Neutrophil (primary cell): Measurements from ENCODE around the gene ARFGAP1.

Experiments used
- H3K27ac ChIP-seq: fragments of 200-600 bp; sonication (generic); 2 replicates; pipeline ENCODE4 v1.5.1; 2016; ENCODE audit warnings: mild to moderate bottlenecking, moderate library complexity
- H3K27me3 ChIP-seq: fragments of 200-600 bp; sonication (generic); 2 replicates; pipeline ENCODE4 v1.6.0; 2016; ENCODE audit warnings: mild to moderate bottlenecking
- H3K36me3 ChIP-seq: fragments of 200-600 bp; sonication (generic); 2 replicates; pipeline ENCODE4 v1.5.1; 2017
- H3K4me1 ChIP-seq, 2 experiments: fragments of 200-600 bp in 1 of 2; sonication (generic) in 1 of 2; 1 replicate in 1 of 2; 2 replicates in 1 of 2; pipeline versions ENCODE4 v1.5.1 to v1.6.1; 2013 to 2016; ENCODE audit warnings: low read depth in 1 of 2, low read length in 1 of 2, mild to moderate bottlenecking in 1 of 2, moderate library complexity in 1 of 2; ENCODE audit not compliant: control insufficient read depth in 1 of 2, insufficient read depth in 1 of 2
- H3K4me3 ChIP-seq, 2 experiments: fragments of 200-600 bp in 1 of 2; sonication (generic) in 1 of 2; 1 replicate in 1 of 2; 2 replicates in 1 of 2; pipeline ENCODE4 v1.5.1; 2013 to 2016; ENCODE audit warnings: low read depth in 1 of 2, low read length in 1 of 2, mild to moderate bottlenecking in 1 of 2, moderate library complexity in 1 of 2
- H3K9me3 ChIP-seq: fragments of 200-600 bp; sonication (generic); 2 replicates; pipeline ENCODE4 v1.5.1; 2016
- TF ChIP-seq, protein P1 (sequence below): fragments of 200-600 bp; sonication (generic); IDR thresholded peaks from 2 replicates; pipeline ENCODE4 v1.5.1; 2016; ENCODE audit warnings: antibody characterized with exemption

The ARFGAP1 gene

DNA sequence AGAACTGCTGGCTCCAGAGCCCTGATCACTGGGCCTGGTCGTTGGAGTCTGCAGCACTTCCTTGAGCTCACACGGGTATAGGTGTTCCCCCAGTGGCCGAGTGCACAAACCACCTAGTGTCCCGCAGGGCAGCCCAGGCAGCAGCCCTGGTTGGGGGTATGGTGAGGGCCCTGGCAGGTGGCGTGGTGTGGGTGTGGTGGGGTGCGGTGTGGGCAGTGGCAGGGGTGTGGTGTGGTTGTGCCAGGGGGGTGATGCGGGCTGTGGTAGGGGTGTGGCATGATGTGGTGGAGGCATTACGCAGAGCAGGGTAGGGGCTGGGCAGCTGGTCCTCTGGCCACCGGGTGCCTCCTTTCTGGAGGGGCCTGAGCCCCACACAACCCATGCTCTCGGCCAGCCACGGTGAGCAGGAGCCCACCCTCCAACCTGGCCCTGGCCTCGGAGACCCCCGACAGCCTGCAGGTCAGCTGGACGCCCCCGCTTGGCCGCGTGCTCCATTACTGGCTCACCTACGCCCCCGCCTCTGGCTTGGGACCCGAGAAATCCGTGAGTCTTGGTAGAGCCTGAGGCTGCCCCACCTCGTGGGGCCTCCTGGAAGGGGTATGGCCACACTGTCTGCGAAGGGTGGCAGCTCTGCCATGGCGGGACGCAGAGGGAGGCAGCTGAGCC lies 40.9 kb downstream of the ARFGAP1 start:
- no peak overlapping the region for H3K27ac ChIP-seq
- no peaks in the 10 kb centered on the region for H3K36me3 ChIP-seq
- H3K4me3 ChIP-seq: no peak overlapping the region
- H3K27me3 ChIP-seq: no peaks in the 10 kb centered on the region
- H3K9me3 ChIP-seq: no peaks in the 10 kb centered on the region
- no peaks in the 10 kb centered on the region for H3K4me1 ChIP-seq
- TF ChIP-seq, protein P1, sequence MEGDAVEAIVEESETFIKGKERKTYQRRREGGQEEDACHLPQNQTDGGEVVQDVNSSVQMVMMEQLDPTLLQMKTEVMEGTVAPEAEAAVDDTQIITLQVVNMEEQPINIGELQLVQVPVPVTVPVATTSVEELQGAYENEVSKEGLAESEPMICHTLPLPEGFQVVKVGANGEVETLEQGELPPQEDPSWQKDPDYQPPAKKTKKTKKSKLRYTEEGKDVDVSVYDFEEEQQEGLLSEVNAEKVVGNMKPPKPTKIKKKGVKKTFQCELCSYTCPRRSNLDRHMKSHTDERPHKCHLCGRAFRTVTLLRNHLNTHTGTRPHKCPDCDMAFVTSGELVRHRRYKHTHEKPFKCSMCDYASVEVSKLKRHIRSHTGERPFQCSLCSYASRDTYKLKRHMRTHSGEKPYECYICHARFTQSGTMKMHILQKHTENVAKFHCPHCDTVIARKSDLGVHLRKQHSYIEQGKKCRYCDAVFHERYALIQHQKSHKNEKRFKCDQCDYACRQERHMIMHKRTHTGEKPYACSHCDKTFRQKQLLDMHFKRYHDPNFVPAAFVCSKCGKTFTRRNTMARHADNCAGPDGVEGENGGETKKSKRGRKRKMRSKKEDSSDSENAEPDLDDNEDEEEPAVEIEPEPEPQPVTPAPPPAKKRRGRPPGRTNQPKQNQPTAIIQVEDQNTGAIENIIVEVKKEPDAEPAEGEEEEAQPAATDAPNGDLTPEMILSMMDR: no peak

DNA sequence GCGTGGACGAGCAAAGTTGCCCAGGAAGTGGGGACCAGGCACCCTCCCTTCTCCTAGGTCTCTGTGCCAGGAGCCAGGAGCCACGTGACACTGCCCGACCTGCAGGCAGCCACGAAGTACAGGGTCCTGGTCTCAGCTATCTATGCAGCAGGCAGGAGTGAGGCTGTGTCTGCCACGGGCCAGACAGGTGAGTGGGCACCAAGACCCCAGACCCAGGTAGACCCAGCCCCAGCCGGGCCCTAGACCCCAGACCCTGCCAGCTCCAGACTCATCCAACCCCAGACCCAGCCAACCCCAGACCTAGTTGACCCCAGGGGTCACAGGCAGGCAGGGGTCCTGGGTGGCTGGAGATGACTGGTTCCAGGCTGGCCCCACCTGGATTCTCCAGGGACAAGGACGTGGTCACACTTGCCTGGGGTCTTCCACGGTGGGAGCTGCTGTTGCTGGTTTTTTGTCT lies 41.4 kb downstream of the ARFGAP1 start:
- TF ChIP-seq, protein P1: no peak
- H3K9me3 ChIP-seq: no peaks in the 10 kb centered on the region
- H3K27me3 ChIP-seq: no peaks in the 10 kb centered on the region
- no peak overlapping the region for H3K4me3 ChIP-seq
- no peaks in the 10 kb centered on the region for H3K4me1 ChIP-seq
- no peaks in the 10 kb centered on the region for H3K36me3 ChIP-seq
- H3K27ac ChIP-seq: no peak overlapping the region

DNA sequence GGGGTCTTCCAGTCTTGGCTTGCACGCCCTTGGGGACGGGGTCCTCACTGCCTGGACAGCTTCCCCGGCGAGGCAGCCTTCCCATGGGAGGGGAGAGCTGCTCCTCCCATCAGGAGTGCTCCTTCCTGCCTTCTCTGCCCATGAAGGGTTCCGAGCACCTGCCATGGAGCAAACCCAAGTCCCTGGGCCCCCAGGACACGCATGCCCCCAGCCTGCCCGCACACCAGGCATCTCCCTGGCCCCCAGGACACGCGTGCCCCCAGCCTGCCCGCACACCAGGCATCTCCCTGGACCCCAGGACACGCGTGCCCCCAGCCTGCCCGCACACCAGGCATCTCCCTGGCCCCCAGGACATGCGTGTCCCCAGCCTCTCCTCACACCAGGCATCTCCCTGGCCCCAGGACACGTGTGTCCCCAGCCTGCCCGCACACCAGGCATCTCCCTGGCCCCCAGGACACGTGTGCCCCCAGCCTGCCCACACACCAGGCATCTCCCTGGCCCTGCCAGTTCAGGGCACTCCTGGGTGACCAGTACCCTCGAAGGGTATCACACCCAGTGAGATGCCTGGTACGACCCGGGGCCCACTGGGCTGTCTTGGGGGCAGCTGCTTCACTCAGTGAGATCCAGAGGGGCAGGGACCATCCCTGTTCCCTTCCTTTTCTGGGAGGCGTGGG lies 42.1 kb downstream of the ARFGAP1 start:
- Histone ChIP-seq H3K27ac (no peak overlapping the region), H3K36me3 (no peaks in the 10 kb centered on the region), H3K4me1 (no peaks in the 10 kb centered on the region), H3K9me3 (no peaks in the 10 kb centered on the region), H3K4me3 (no peak overlapping the region), H3K27me3 (no peaks in the 10 kb centered on the region)
- TF ChIP-seq, protein P1: no peak

DNA sequence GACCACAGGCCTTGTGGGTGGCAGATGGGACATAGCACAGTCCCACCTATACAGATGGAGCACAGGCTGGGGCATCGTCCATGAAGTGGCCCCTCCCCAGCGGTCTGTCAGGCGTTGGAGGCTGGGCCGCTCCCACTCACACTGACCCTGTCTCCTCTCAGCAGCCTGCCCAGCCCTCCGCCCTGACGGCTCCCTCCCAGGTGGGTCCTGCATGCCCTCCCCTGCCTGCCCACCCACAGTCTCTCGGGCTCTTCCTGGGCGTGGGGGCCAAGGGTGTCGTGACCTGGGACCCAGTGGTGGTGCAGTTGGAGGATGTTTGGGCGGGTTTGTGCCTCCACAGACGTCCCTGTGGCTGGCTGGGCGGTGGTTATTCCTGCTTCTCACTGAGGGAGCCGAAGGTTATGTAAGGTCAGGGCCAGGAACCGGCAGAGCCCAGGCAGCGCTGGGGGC lies 42.7 kb downstream of the ARFGAP1 start:
- Histone ChIP-seq H3K36me3 (no peaks in the 10 kb centered on the region), H3K4me3 (no peak overlapping the region), H3K27ac (no peak overlapping the region), H3K9me3 (no peaks in the 10 kb centered on the region), H3K27me3 (no peaks in the 10 kb centered on the region), H3K4me1 (no peaks in the 10 kb centered on the region)
- TF ChIP-seq, protein P1: no peak

DNA sequence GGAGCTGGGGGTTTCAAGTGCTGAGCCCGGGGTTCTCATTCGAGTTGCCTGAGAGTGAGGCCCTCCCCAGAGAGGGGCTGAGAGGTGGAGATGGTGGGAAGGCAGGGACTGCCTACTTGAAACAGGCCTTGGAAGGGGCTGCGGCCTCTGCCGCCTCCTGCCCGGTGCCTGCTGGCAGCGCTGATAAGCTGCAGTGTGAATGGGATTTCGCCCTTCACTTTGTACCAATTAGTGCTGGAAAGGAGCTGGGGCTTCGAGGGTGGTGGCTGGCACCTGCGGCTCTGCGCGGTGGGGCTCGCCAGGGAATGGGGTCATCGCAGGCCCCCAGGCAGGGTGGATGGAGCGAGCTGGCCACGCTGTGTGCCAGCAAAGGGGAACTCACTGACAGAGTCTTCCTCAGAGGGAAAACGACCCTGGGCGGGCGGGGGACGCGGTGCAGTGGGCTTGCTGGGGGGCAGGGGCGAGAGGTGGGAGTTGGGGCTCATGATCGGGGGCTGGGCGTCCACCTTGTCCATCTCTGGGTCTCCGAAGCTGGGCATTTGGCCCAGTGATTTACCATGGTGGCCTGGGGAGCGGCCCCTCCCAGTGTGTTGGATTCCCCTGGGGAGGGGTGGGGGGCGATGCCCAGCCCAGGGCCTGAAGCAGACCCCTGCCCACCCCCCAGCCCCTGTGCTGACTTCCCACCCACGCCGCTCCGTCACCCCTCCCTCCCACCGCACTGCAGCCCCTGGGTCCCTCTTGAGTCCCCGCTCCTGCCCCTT lies 43.3 kb downstream of the ARFGAP1 start:
- Histone ChIP-seq H3K27ac (no peak overlapping the region), H3K36me3 (no peaks in the 10 kb centered on the region), H3K4me3 (no peak overlapping the region), H3K27me3 (no peaks in the 10 kb centered on the region), H3K4me1 (no peaks in the 10 kb centered on the region), H3K9me3 (no peaks in the 10 kb centered on the region)
- TF ChIP-seq, protein P1: no peak
